GM06990 (cell line): ENCODE measurements around the gene KRTAP21-2.

ENCODE experiments used
- DNase-seq: peaks from one replicate; pipeline ENCODE4 v3.0.0-alpha.2; 2011; ENCODE audit not compliant: insufficient read length; ENCODE audit errors: extremely low read depth
- H3K27me3 ChIP-seq: replicated peaks from 2 replicates; pipeline ENCODE4 v1.6.0; 2011; ENCODE audit warnings: low read length; ENCODE audit not compliant: control insufficient read depth, insufficient read depth
- H3K36me3 ChIP-seq: 2 replicates; pipeline ENCODE4 v1.5.1; 2011; ENCODE audit warnings: low read length; ENCODE audit not compliant: control insufficient read depth, insufficient read depth
- H3K4me3 ChIP-seq: replicated peaks from 2 replicates; pipeline ENCODE4 v1.5.1; 2011; ENCODE audit warnings: low read depth, mild to moderate bottlenecking, control low read depth, low read length
- TF ChIP-seq, protein P1 (sequence below): IDR thresholded peaks from 2 replicates; pipeline ENCODE4 v1.5.1; 2011; ENCODE audit warnings: low read length, control low read depth, mild to moderate bottlenecking, inconsistent platforms; ENCODE audit not compliant: insufficient read depth, poor library complexity, severe bottlenecking

KRTAP21-2 gene

GRCh38 chr21:30747159-30747558 lies at the start of gene KRTAP21-2:
TSS of gene KRTAP21-2 (minus strand) at chr21:30747259. CDS start at chr21:30747202, 57 bp downstream.
- Histone ChIP-seq H3K36me3 (no peaks in the 10 kb centered on the region), H3K4me3 (no peak within 1 kb of the TSS), H3K27me3 (no peaks in the 10 kb centered on the region)
- DNase-seq: no peak
- TF ChIP-seq, protein P1, sequence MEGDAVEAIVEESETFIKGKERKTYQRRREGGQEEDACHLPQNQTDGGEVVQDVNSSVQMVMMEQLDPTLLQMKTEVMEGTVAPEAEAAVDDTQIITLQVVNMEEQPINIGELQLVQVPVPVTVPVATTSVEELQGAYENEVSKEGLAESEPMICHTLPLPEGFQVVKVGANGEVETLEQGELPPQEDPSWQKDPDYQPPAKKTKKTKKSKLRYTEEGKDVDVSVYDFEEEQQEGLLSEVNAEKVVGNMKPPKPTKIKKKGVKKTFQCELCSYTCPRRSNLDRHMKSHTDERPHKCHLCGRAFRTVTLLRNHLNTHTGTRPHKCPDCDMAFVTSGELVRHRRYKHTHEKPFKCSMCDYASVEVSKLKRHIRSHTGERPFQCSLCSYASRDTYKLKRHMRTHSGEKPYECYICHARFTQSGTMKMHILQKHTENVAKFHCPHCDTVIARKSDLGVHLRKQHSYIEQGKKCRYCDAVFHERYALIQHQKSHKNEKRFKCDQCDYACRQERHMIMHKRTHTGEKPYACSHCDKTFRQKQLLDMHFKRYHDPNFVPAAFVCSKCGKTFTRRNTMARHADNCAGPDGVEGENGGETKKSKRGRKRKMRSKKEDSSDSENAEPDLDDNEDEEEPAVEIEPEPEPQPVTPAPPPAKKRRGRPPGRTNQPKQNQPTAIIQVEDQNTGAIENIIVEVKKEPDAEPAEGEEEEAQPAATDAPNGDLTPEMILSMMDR: no peak

GRCh38 chr21:30793581-30794314 lies 46.7 kb upstream of the KRTAP21-2 start:
- DNase-seq: no peak

DNA sequence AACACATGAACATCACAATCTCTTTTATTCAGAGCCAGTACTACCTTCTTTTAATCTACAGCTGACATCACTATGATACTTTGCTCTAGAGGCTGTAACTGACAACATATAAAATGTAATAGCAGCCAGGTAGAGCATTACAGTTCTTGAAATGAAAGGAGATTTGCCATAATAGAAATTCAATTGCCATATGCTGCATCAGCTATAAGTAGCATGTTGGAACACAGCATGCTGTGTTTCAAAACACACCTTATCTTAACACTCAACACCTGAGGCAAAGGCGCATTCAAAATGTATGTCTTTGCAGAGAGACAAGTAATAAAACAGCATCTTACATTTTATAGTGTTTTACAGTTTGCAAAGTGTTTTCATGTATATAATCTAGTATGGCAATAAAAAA lies 32.2 kb upstream of the KRTAP21-2 start:
- Histone ChIP-seq H3K4me3 (no peak overlapping the region), H3K27me3 (no peaks in the 10 kb centered on the region), H3K36me3 (no peaks in the 10 kb centered on the region)
- TF ChIP-seq, protein P1: no peak
- no peak for DNase-seq

More at GRCh38 chr21:30793581-30794314, 46.7 kb upstream of the KRTAP21-2 start:
- Histone ChIP-seq H3K27me3 (no peaks in the 10 kb centered on the region), H3K36me3 (no peaks in the 10 kb centered on the region), H3K4me3 (no peak overlapping the region)
- TF ChIP-seq, protein P1: no peak

- H3K36me3 ChIP-seq: no peaks in the 10 kb centered on the region
- TF ChIP-seq, protein P1: no peak
- no peak overlapping the region for H3K4me3 ChIP-seq
- no peak for DNase-seq
- H3K27me3 ChIP-seq: no peaks in the 10 kb centered on the region
Measured at GRCh38 chr21:30769724-30770431, 22.8 kb upstream of the KRTAP21-2 start.

DNA sequence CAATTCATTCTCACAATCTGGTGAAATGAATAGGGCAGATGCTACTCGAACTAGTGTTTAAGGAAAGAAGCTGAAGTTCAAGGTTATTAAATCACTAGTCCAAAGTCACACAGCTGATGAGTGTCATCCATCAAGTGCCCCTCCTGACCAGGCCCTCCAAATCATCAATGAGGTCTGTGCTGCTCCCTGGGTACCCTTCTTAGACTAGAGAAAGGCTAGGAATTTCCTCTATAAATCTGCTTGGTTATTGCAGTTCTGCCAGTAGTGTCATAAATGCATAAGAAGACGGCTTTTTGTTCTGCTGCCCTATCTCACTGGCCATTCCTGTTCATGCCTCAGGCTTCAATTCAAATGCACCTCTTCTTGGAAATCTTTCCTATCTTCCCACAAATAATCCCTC lies 13.7 kb upstream of the KRTAP21-2 start:
- Histone ChIP-seq H3K4me3 (no peak overlapping the region), H3K27me3 (no peaks in the 10 kb centered on the region), H3K36me3 (no peaks in the 10 kb centered on the region)
- no peak for DNase-seq
- TF ChIP-seq, protein P1: no peak
